Measurements from ENCODE around the gene NPTX1. TPM values are rescaled to one million over a fixed set of nuclear protein-coding genes. Genes with fewer than 3 reads are reported as not detected.
A peak's percentile ranks its signal among the peaks of the same experiment; 100 is the strongest.

Gene NPTX1
- total and polyA plus RNA-seq, 3 experiments from 2014 or later, result 0.93 to 1.2 TPM; not detected in 1

DNA sequence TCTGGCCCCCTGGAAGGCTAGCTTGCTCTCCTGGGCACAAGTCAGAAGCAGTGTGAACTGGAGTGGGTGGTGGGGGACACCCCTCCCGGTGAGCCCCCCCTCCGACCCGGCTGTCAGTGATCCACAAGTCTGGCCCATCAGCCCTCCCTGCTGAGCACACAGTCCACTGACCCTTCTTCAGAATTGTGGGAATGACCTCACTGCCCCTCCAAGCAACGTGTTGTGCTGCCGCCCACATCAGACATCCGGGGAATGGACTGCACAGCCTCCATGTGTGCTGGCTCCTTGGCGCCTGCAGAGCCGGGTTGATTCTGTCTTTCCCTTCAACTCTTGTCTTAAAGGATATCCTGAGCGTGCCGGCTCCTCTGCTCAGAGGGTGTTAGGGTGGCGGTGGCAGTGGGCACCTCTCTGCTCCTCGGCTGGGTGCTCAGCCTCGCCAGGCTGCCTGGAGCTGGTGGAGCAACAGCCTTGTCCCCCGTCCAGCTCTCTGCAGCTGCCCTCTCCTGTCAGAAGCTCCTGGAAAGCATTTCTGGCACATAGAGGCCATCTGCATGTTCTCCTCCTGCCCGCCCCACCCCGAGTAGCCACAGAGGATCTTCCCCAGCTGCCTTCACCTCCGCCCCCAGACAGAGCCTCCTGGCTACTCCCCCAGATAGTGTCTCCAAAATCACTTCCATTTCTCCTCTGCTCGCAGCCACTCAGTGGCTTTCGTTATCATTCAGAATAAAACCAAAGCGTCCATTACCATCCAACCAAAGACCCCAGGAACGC, 19.8 kb downstream of the NPTX1 start:
- Mint-ChIP-seq H3K27me3 (peaks cover 3 to 41% of the 10 kb centered on the region in 2 donors), H3K4me1 (peaks cover 14 to 17% (median 15%) of the 10 kb centered on the region in 3 donors), H3K27ac (peak overlapping the region in 4 of 8 donors; percentile 57 to 90 (median 69)), H3K4me3 (peak overlapping the region in 4 of 7 donors; percentile 4 to 79 (median 43)), H3K9me3 (no peaks in the 10 kb centered on the region), H3K36me3 (no peaks in the 10 kb centered on the region)
- no peak for DNase-seq
- ChIA-PET POLR2A (no interaction called here), CTCF (no interaction called here)
- Histone ChIP-seq H3K27me3 (ENCODE audit: insufficient read depth, low read length, poor library complexity, severe bottlenecking) (peaks cover 13% of the 10 kb centered on the region), H3K4me1 (ENCODE audit: insufficient read depth, low read length) (peaks cover 17% of the 10 kb centered on the region), H3K9me3 (ENCODE audit: low read length) (no peaks in the 10 kb centered on the region), H3K4me3 (ENCODE audit: low read length) (no peak overlapping the region), H3K27ac (ENCODE audit: low read depth, low read length) (no peak overlapping the region), H3K36me3 (ENCODE audit: insufficient read depth, low read length) (no peaks in the 10 kb centered on the region)

DNA sequence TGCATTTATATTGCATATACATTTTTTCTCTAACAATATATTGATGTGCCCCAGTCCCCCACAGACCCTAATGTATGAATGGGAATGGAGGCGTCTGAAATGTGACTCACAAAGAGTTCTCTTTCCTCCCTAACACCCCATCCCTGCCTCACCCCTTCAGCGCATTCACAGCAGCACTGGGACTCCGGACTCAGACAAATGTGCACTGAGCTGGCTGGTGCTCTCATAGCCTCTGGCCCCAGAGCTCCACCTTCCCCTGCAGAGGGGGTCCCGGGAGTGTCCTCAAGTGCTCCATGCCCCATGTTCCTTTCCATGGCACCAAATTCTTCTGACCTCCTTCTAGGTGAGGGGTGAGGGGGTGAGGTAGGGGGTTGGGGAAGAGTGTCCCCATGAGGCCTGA, 20.6 kb downstream of the NPTX1 start:
- Histone ChIP-seq H3K36me3 (ENCODE audit: insufficient read depth, low read length) (no peaks in the 10 kb centered on the region), H3K9me3 (ENCODE audit: low read length) (no peaks in the 10 kb centered on the region), H3K27ac (ENCODE audit: low read depth, low read length) (peak overlapping the region; percentile 88), H3K27me3 (ENCODE audit: insufficient read depth, low read length, poor library complexity, severe bottlenecking) (peaks cover 13% of the 10 kb centered on the region), H3K4me1 (ENCODE audit: insufficient read depth, low read length) (peaks cover 17% of the 10 kb centered on the region), H3K4me3 (ENCODE audit: low read length) (no peak overlapping the region)
- peak overlapping the region in 7 of 8 donors; percentile 90 to 99 (median 97) for H3K27ac Mint-ChIP-seq
- DNase-seq, result no peak
- peak overlapping the region; percentile 81 to 96 (median 90) for H3K4me3 Mint-ChIP-seq
- H3K36me3 Mint-ChIP-seq, result no peaks in the 10 kb centered on the region
- no peaks in the 10 kb centered on the region for H3K9me3 Mint-ChIP-seq
- ChIA-PET CTCF (no interaction called here), POLR2A (interaction anchor here (0.7 to 1.5 kb wide), 2 partner anchors 443 to 767 kb away, joined by 3 to 4 read pairs; partner anchors contain the start of gene CEP131)
- H3K27me3 Mint-ChIP-seq, result peaks cover 2 to 36% of the 10 kb centered on the region in 2 donors
- H3K4me1 Mint-ChIP-seq, result peaks cover 14 to 17% (median 15%) of the 10 kb centered on the region in 3 donors

DNA sequence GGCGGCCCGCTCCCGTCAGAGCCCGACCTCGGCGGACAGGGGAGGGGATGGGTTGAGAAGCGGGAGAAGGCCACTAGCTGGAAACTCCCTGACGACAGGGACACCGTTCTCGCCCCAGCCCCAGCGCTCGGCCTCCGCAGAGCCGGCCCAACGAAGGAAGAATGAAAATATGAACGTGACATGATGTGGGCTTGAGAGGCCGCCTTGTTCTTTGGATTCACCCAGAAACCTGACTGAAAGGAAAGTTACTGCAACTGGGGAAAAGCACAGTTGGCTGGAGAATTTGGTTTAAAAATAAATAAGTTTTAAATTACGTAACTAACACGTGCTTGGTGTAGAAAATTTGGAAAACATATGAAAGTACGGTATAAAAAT, 21.1 kb downstream of the NPTX1 start:
- peaks cover 17% of the 10 kb centered on the region for H3K4me1 ChIP-seq (ENCODE audit: insufficient read depth, low read length)
- CTCF ChIA-PET, result interaction anchor here (0.8 to 1.3 kb wide), 3 partner anchors 9 to 354 kb away, joined by 4 to 5 read pairs (median 4); partner anchors contain the start of gene GAA
- H3K27me3 ChIP-seq (ENCODE audit: insufficient read depth, low read length, poor library complexity, severe bottlenecking), result peaks cover 13% of the 10 kb centered on the region
- Mint-ChIP-seq H3K27me3 (peaks cover 2 to 32% of the 10 kb centered on the region in 2 donors), H3K9me3 (no peaks in the 10 kb centered on the region), H3K4me1 (peaks cover 14 to 17% (median 15%) of the 10 kb centered on the region in 3 donors), H3K36me3 (no peaks in the 10 kb centered on the region), H3K4me3 (peak overlapping the region; percentile 81 to 96 (median 90)), H3K27ac (peak overlapping the region; percentile 90 to 99 (median 98))
- POLR2A ChIA-PET, result interaction anchor here (0.7 to 1.5 kb wide), 4 partner anchors 40 to 768 kb away, joined by 3 to 5 read pairs (median 4); partner anchors contain the start of genes CEP131 and ENDOV
- H3K4me3 ChIP-seq (ENCODE audit: low read length), result peak overlapping the region; percentile 72
- H3K9me3 ChIP-seq (ENCODE audit: low read length), result no peaks in the 10 kb centered on the region
- peak in 3 of 5 donors; percentile 23 to 64 (median 37) for DNase-seq
- no peaks in the 10 kb centered on the region for H3K36me3 ChIP-seq (ENCODE audit: insufficient read depth, low read length)
- peak overlapping the region; percentile 88 for H3K27ac ChIP-seq (ENCODE audit: low read depth, low read length)

DNA sequence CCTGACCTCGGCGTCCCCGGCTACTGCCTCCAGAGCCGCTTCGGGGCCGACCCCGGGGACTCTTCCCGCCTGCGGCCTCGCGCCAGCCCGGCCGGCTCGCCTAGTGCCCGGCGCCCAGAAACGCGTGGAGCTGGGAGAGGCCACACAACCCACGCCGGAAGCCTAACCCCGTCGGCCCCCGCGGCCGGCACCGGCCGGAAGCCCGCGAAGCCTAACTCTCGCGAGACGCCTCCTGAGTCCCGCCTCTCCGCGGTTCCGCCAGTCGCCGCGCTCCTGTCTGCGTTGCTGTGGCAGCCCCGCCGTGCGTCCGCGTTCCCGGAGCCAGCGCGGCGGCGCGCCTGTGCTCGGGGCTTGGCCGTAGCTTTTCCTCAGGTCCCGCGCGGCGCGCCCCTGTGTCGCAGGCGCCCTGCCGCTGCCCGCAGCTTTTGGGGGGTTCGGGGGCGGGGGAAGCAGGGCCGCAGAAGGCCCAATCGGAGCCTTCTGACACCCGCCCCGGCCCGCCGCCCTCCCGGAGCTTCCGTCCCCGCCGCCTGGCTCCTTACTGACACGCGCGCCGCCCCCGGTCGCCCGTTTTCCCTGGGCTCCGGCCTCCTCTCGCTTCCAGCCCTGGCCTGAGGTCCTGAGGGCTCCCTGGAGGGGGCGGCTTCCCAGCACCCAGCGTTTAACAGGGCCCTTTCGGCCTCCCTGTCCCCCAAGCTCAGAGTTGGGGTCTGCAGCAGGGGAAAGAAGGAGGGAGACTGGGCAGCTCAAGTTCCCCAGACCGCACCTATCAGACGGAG, 21.7 kb downstream of the NPTX1 start:
- CTCF ChIA-PET, result interaction anchor here (0.8 to 1.3 kb wide), 5 partner anchors 9 to 353 kb away, joined by 3 to 5 read pairs (median 4); partner anchors contain the start of gene GAA
- Mint-ChIP-seq H3K9me3 (no peaks in the 10 kb centered on the region), H3K27ac (peak overlapping the region; percentile 90 to 99 (median 98)), H3K4me3 (peak overlapping the region; percentile 81 to 96 (median 90)), H3K36me3 (no peaks in the 10 kb centered on the region), H3K4me1 (peaks cover 14 to 17% (median 15%) of the 10 kb centered on the region in 3 donors), H3K27me3 (peaks cover 2 to 27% of the 10 kb centered on the region in 2 donors)
- Histone ChIP-seq H3K27me3 (ENCODE audit: insufficient read depth, low read length, poor library complexity, severe bottlenecking) (peaks cover 12% of the 10 kb centered on the region), H3K9me3 (ENCODE audit: low read length) (no peaks in the 10 kb centered on the region), H3K36me3 (ENCODE audit: insufficient read depth, low read length) (no peaks in the 10 kb centered on the region), H3K27ac (ENCODE audit: low read depth, low read length) (peak overlapping the region; percentile 88), H3K4me1 (ENCODE audit: insufficient read depth, low read length) (peaks cover 17% of the 10 kb centered on the region), H3K4me3 (ENCODE audit: low read length) (peak overlapping the region; percentile 72)
- peak; percentile 91 to 97 (median 96) for DNase-seq
- POLR2A ChIA-PET, result interaction anchor here (0.6 to 1.5 kb wide), 11 partner anchors 39 to 888 kb away, joined by 3 to 8 read pairs (median 4); partner anchors contain the start of genes CEP131, ENDOV and RPTOR

DNA sequence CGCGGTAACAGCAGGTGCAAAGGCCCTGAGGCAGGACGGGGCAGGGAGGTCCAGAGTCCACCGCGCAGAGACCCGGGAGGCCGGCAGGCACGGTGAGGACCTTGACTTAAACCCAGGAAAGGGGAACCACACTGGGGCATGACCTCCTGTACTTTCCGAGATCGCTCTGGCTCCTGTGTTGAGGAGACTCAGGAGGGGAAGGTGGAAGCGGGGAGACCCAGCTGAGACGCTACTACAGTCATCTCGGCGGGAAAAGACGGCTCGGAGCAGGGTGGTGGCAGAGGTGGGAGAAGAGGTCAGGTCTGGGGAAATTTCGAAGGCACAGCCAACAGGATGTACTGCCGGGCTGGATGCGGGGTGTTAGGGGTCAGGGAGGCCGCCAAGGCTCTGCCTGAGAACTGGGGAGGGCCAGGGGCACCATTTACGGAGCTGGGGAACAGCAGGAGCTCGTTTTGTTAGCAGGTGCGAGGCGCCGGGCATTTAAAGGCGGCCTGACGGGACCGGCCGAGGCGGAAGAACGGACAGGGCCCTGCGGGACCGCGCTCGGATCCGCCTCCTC, 22.3 kb downstream of the NPTX1 start:
- Histone ChIP-seq H3K27me3 (ENCODE audit: insufficient read depth, low read length, poor library complexity, severe bottlenecking) (peaks cover 5% of the 10 kb centered on the region), H3K36me3 (ENCODE audit: insufficient read depth, low read length) (no peaks in the 10 kb centered on the region), H3K27ac (ENCODE audit: low read depth, low read length) (peak overlapping the region; percentile 88), H3K4me1 (ENCODE audit: insufficient read depth, low read length) (peaks cover 17% of the 10 kb centered on the region), H3K4me3 (ENCODE audit: low read length) (peak overlapping the region; percentile 72), H3K9me3 (ENCODE audit: low read length) (no peaks in the 10 kb centered on the region)
- peak overlapping the region; percentile 81 to 96 (median 89) for H3K4me3 Mint-ChIP-seq
- no peaks in the 10 kb centered on the region for H3K9me3 Mint-ChIP-seq
- ChIA-PET CTCF (interaction anchor here (0.8 to 1.3 kb wide), 4 partner anchors 10 to 121 kb away, joined by 3 to 5 read pairs (median 4); no protein-coding TSS in a partner anchor), POLR2A (interaction anchor here (0.6 to 1.3 kb wide), 7 partner anchors 91 to 889 kb away, joined by 3 to 8 read pairs (median 4); partner anchors contain the start of gene RPTOR)
- peak overlapping the region; percentile 93 to 99 (median 96) for H3K27ac Mint-ChIP-seq
- H3K36me3 Mint-ChIP-seq, result no peaks in the 10 kb centered on the region
- H3K27me3 Mint-ChIP-seq, result peaks cover 2 to 20% of the 10 kb centered on the region in 2 donors
- peaks cover 14 to 17% (median 15%) of the 10 kb centered on the region in 3 donors for H3K4me1 Mint-ChIP-seq
- DNase-seq, result peak in 1 of 5 donors; percentile 56

DNA sequence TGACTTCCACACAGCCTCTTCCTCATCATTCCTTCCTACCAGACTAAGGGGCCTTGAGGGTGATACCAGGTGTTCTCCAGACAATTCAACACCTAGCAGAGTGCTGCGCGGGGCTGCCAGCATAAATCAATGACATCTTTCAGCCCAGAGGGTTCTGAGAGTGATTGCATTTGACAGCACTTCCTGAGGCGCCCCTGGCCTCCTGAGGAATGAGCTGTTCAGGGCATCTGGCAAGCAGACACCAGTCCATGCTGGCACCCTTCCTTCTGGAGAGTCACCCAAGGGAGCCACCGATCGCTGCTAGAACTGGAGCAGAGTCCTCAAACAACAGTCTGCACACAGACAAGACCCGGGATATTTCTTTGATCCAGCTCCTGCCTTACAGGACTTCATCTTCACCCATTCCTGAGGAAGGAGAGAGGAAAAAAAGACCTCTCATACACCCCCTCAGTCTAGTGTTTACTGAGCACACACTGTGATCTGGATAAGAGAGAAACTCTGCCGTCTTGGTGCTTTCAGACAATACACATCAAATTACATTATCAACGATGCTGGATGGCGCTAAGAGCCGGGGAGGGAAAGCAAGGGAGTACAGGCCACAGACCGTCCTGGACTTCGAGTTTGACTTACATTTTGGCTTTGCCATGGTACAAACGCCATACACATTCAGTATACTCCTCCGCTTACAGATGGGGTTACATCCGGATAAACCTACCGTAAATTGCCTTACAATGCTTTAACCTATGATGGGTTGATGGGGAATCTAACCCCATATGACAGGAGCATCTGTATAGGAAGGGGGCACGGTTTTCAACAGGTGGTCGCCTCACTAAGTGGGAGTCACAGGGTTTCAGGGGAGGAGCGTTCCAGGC, 23.0 kb downstream of the NPTX1 start:
- peak overlapping the region; percentile 81 to 96 (median 89) for H3K4me3 Mint-ChIP-seq
- no peaks in the 10 kb centered on the region for H3K27me3 ChIP-seq (ENCODE audit: insufficient read depth, low read length, poor library complexity, severe bottlenecking)

More for the DNA sequence above, 23.0 kb downstream of the NPTX1 start:
- Mint-ChIP-seq H3K27ac (peak overlapping the region; percentile 93 to 99 (median 96)), H3K9me3 (no peaks in the 10 kb centered on the region), H3K4me1 (peaks cover 14 to 17% (median 15%) of the 10 kb centered on the region in 3 donors), H3K36me3 (no peaks in the 10 kb centered on the region), H3K27me3 (peaks cover 5 to 16% of the 10 kb centered on the region in 2 donors)
- CTCF ChIA-PET, result interaction anchor here (1.3 kb wide), 1 partner anchor 11 kb away, joined by 3 read pairs; no protein-coding TSS in a partner anchor
- Histone ChIP-seq H3K27ac (ENCODE audit: low read depth, low read length) (no peak overlapping the region), H3K9me3 (ENCODE audit: low read length) (no peaks in the 10 kb centered on the region), H3K36me3 (ENCODE audit: insufficient read depth, low read length) (no peaks in the 10 kb centered on the region), H3K4me1 (ENCODE audit: insufficient read depth, low read length) (peaks cover 17% of the 10 kb centered on the region), H3K4me3 (ENCODE audit: low read length) (peak overlapping the region; percentile 72)
- no peak for DNase-seq
- POLR2A ChIA-PET, result interaction anchor here (1.3 kb wide), 1 partner anchor 92 kb away, joined by 7 read pairs; the partner anchor contains the start of gene RPTOR
